Stimulated activated CD8-positive, alpha-beta memory T cell treated with anti-CD3 and anti-CD28 coated beads, Interleukin-2, amount 100 ng/mL, for 48 hours (primary cell): ENCODE measurements around the gene BOLA2B.
"Not testable (repeated sequence)": the region's sequence is repeated elsewhere in the genome, so short reads cannot be mapped to it uniquely, and the experiment has no call there.

Experiments
- DNase-seq, 2 donors: peaks; one replicate each; pipeline ENCODE4 v3.0.0-alpha.2; 2020; ENCODE audit warnings: low read depth in 2 of 2

The BOLA2B gene

GRCh38 chr16:30184096-30184890, 9.2 kb downstream of the BOLA2B start:
- peak; percentile 59 to 61 for DNase-seq

- DNase-seq = peak; percentile 82 to 84
Observed at GRCh38 chr16:30183233-30184095, 10.0 kb downstream of the BOLA2B start, which contains the start of gene CORO1A. TSS of gene CORO1A (plus strand) at chr16:30183602. CDS start at chr16:30185210, 1,608 bp downstream.

GRCh38 chr16:30180741-30181140, 12.7 kb downstream of the BOLA2B start:
- DNase-seq = no peak

DNA sequence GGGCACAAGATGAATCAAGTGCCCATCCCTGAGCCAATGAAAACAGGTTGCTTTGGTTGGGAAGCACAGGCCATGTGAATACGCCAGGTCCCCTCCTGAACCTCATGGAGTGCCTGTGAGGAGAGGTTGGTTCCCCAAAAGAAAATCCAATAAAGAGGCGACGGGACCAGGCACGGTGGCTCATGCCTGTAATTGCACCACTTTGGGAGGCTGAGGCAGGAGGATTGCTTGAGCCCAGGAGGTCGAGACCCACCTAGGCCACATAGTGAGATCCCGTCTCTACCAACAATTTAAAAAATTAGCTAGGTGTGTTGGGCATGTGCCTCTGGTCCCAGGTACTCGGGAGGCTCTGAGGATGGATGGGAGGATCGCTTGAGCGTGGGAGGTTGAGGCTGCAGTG, 13.5 kb downstream of the BOLA2B start:
- no peak for DNase-seq

- DNase-seq = no peak
Observed at GRCh38 chr16:30179195-30179594, 14.3 kb downstream of the BOLA2B start.

GRCh38 chr16:30176876-30177275, 16.6 kb downstream of the BOLA2B start:
- DNase-seq = not testable (repeated sequence)

GRCh38 chr16:30173054-30173453, 20.4 kb downstream of the BOLA2B start:
- no peak for DNase-seq

DNA sequence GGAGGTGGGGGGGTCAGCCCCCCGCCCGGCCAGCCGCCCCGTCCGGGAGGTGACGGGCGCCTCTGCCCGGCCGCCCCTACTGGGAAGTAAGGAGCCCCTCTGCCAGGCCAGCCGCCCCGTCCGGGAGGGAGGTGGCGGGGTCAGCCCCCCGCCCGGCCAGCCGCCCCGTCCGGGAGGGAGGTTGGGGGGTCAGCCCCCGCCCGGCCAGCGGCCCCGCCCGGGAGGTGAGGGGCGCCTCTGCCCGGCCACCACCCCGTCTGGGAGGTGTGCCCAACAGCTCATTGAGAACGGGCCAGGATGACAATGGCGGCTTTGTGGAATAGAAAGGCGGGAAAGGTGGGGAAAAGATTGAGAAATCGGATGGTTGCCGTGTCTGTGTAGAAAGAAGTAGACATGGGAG, 23.3 kb downstream of the BOLA2B start:
- DNase-seq = not testable (repeated sequence)

- not testable (repeated sequence) for DNase-seq
Observed at GRCh38 chr16:30169416-30169815, 24.1 kb downstream of the BOLA2B start.

GRCh38 chr16:30168746-30169145, 24.7 kb downstream of the BOLA2B start:
- DNase-seq = not testable (repeated sequence)

GRCh38 chr16:30166202-30166902, 27.1 kb downstream of the BOLA2B start:
- DNase-seq = no peak

- no peak for DNase-seq
Observed at GRCh38 chr16:30163538-30163937, 29.9 kb downstream of the BOLA2B start.

DNA sequence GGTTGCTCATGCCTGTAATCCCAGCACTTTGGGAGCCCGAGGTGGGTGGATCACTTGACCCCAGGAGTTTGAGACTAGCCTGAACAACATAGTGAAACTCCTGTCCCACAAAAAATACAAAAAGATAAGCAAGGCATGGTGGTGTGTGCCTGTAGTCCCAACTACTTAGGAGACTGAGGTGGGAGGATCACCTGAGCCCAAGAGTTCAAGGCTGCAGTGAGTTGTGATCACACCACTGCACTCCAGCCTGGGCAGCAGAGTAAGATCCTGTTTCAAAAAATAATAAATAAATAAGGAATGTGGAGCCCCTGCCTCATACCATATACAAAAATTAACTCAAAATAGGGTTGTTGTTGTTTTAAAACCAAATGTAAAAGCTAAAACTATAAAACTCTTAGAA, 36.3 kb downstream of the BOLA2B start:
- no peak for DNase-seq

- no peak for DNase-seq
Observed at GRCh38 chr16:30155188-30155587, 38.3 kb downstream of the BOLA2B start.

DNA sequence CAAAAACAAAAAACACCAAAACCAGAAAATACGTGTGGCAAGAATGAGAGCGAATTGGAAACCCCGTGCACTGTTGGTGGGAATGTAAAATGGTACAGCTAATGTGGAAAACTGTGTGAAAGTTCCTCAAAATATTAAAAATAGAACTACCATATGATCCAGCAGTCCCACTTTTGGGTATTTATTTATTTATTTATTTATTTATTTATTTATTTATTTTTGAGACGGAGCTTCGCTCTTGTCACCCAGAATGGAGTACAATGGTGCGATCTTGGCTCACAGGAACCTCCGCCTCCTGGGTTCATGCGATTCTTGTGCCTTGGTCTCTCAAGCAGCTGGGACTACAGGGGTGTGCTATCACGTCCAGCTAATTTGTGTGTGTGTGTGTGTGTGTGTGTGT, 40.9 kb downstream of the BOLA2B start:
- no peak for DNase-seq

DNA sequence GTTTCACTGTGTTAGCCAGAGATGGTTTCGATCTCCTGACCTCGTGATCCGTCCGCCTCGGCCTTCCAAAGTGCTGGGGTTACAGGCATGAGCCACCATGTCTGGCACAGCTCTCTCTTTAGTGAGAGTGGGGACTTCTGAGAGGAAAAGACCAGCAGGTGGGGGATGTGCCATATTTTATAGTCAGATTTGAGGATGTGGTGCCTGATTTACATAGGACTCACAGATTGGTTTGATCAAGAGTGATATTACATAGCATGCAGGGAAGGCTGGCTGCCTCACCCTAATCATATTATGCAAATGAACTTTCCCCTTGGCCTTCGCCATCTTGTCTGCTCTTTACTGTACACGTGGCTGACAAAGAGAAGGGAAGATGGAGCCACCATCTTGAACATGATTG, 42.4 kb downstream of the BOLA2B start:
- no peak for DNase-seq

GRCh38 chr16:30149250-30149930, 44.1 kb downstream of the BOLA2B start:
- no peak for DNase-seq

DNA sequence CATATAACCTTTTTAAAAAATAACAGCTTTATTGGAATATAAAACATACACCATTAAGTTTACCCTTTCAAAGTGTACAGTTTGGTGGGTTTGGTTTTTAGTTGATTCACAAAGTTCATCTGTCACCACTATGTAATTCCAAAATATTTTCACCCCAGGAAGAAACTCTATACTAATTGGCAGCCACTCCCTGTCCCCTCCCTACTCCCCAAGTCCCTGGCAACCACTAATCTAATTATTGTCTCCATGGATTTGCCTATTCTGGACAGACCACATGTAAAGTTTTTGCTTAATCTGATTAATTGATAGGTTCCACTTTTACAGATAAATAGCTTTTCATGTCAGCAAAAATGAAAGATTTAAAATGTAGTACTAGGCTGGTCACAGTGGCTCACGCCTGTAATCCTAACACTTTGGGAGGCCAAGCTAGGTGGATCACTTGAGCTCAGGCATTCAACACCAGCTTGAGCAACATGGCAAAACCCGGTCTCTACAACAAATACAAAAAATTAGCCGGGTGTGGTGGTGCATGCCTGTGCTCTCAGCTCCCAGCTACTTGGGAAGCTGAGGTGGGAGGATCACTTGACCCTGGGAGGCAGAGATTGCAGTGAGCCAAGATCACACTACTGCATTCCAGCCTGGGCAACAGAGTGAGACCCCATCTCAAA, 45.5 kb downstream of the BOLA2B start:
- no peak for DNase-seq

GRCh38 chr16:30145657-30146056, 47.8 kb downstream of the BOLA2B start:
- no peak for DNase-seq

DNA sequence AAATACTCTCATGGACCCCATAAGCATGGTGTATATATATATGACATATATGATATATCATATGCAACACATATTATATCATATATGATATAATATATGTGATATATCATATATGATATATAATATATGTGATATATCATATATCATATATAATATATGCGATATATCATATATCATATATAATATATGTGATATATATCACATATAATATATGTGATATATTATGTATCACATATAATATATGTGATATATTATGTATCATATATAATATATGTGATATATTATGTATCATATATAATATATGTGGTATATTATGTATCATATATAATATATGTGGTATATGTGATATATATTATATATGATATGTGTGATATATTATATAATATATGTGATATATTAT, 48.5 kb downstream of the BOLA2B start:
- DNase-seq = no peak

DNA sequence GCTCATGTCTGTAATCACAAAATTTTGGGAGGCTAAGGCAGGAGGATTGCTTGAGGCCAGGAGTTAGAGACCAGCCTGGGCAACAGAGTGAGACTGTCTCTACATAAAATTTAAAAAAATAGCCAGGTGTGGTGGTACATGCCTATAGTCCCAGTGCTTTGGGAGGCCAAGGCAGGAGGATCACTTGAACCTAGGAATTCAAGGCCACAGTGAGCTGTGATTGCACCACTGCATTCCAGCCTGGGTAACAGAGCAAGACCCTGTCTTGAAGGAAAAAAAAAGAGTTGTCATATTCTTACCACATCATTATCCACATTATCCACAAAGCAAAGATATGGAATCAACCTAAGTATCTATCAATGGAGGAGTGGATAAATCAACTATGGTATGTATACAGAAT, 49.4 kb downstream of the BOLA2B start:
- no peak for DNase-seq
